Activated T-helper 1 cell treated with anti-CD3 and anti-CD28 coated beads, Interleukin-2, amount 50 U/mL, for 16 hours (primary cell): ENCODE results near the gene ARHGAP11A.

Experiments used
- DNase-seq, 2 donors: peaks; one replicate each; pipeline ENCODE4 v3.0.0-alpha.2; 2020; ENCODE audit warnings: low read depth in 1 of 2, low spot score in 1 of 2

The ARHGAP11A gene

DNA sequence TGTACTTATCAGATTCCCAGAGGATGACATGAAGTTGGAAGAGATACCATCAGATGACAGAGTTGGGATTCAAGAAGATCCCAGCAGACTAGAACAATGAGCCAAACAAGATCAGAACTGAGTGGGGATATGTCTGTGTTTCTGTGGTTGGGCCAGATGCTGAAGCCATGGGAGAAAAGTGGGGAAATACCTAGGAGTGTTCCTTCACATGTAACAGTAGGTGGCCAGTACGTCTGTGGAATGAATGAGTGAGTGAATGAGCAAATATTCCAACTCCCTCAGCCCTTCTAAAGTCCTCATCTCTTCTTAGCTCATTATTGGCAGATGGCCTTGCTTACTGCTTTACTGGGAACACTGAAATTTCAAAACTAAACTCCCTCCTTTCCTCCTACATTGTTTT lies 70.3 kb downstream of the ARHGAP11A start:
- DNase-seq: no peak

DNA sequence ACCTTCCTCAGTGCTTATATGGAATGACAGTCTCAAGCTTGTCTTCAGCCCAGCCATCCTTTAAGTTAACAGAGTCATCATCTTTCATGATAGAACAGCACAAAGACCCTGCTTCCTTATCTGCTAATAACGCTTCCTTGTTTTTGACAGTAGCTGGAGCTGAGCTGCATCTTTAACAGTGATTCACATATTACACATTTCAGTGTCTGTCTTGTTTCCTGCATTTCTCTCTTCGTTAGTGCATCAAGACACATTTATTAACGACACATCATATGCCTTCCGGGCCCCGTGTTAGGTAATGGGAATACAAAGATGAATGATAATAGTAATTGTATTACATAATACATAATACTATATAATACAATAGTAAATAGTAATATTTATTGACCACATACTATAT lies 72.3 kb downstream of the ARHGAP11A start:
- DNase-seq: no peak

DNA sequence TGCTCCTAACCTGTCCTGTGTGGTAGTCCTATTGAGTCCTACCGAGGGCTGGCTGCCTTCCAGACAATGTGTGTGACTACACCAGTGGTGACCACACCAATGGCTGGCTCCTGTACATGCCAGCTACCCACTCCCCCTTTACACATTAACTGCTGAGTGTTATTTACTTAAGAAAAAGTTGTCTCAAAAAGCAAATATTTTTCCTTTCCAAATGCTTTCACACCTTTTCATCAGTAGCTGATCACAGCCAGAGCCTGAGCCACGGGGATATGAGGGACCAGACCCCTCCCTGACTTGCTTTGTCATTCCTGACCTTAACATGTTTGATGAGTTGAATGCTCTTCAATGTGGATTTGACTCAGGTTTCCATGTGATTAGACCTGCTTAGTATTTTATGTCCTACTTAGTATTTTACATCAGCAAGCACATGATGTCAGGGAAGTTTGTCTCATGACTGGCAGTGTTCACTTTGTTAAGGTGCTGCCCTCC lies 72.9 kb downstream of the ARHGAP11A start:
- no peak for DNase-seq
